Gastrocnemius medialis (tissue), 4 donors: ENCODE results near the gene NAB2. TPM values are rescaled to one million over a fixed set of nuclear protein-coding genes. Genes with fewer than 3 reads are reported as not detected.

Experiments used
- ATAC-seq, 2 donors: fragments of 150-250 bp; one replicate each; pipeline ENCODE4 v1.9.1; 2016
- DNase-seq, 2 donors: peaks; one replicate each; pipeline ENCODE4 v3.0.0-alpha.2; 2019
- H3K27ac ChIP-seq, 4 donors: fragments of 200-600 bp; sonication (generic); 1 replicate in 1 of 4; 2 replicates in 3 of 4; pipeline ENCODE4 v1.5.1; 2016 to 2018; ENCODE audit warnings: mild to moderate bottlenecking in 2 of 4, moderate library complexity in 1 of 4
- H3K27me3 ChIP-seq, 3 donors: fragments of 200-600 bp; sonication (generic) in 2 of 3; 1 replicate in 1 of 3; 2 replicates in 2 of 3; pipeline versions ENCODE4 v1.5.1 to v1.6.0; 2016 to 2019; ENCODE audit warnings: mild to moderate bottlenecking in 1 of 3, moderate library complexity in 1 of 3
- H3K36me3 ChIP-seq, 2 donors: fragments of 200-600 bp; sonication (generic) in 1 of 2; one replicate each; pipeline ENCODE4 v1.5.1; 2017 to 2018
- H3K4me1 ChIP-seq, 2 donors: fragments of 200-600 bp; sonication (generic) in 1 of 2; one replicate each; pipeline ENCODE4 v1.5.1; 2016 to 2017; ENCODE audit warnings: mild to moderate bottlenecking in 2 of 2
- H3K4me3 ChIP-seq, 4 donors: fragments of 200-600 bp; sonication (generic) in 3 of 4; 1 replicate in 1 of 4; 2 replicates in 3 of 4; pipeline ENCODE4 v1.5.1; 2016 to 2019; ENCODE audit warnings: mild to moderate bottlenecking in 2 of 4
- H3K9me3 ChIP-seq, 3 donors: fragments of 200-600 bp; sonication (generic) in 2 of 3; 1 replicate in 1 of 3; 2 replicates in 2 of 3; pipeline ENCODE4 v1.5.1; 2016 to 2019
- POLR2A ChIP-seq, 2 donors: fragments of 450-650 bp; IDR thresholded peaks; one replicate each; pipeline ENCODE4 v1.6.1; 2017; ENCODE audit warnings: antibody characterized with exemption in 2 of 2, mild to moderate bottlenecking in 2 of 2, moderate library complexity in 2 of 2
- in situ Hi-C, 4 donors: fragments of 200-750 bp; cut with MboI; loops; one replicate each; pipeline versions ENCODE4 v1.15.0 to v1.8.0; 2017; ENCODE audit warnings: low sequenced_read_pairs in 4 of 4
- intact Hi-C: fragments of 100-400 bp; cut with DNase I; formaldehyde crosslinking; loops from one replicate; pipeline ENCODE4 v1.15.1; 2023; ENCODE audit warnings: low total_unique reads
- total RNA-seq, 4 donors: library from RNA; depleted of rRNA; stranded (reverse); fragments of >200 nt; gene quantifications; one replicate each; pipeline versions ENCODE4 v1.1.0 to v1.2.3, GENCODE V29; 2016
- TF ChIP-seq, protein P1 (sequence below), 5 experiments: fragments of 450-650 bp in 3 of 5; fragments of 200-600 bp in 2 of 5; sonication (generic) in 2 of 5; IDR thresholded peaks in 4 of 5; conservative IDR thresholded peaks in 1 of 5; 1 replicate in 4 of 5; 2 replicates in 1 of 5; pipeline ENCODE4 v1.5.1; 2016 to 2019; ENCODE audit warnings: antibody characterized with exemption in 5 of 5, mild to moderate bottlenecking in 3 of 5, moderate library complexity in 3 of 5

Gene NAB2
- total RNA-seq, 4 donors from 2014 or later = 4.8 to 9.5 (median 5.5) TPM

DNA sequence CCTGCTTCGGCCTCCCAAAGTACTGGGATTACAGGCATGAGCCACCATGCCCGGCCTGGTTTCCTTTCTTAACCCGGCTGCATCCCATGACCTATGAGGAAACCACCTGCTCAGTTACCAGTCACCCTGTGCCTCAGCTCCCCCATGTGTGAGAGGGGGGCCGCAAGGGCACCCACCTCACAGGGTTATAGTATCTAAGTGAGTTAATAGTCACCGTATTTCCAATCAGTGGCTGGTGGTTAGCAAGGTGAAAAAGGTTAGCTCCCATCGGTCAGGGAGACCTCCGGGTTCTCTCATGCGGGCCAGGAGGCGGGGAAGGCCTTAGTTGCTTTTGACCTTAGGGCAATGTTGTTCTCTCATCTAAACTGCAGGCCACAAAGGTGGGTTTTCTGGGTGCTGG is 46.0 kb downstream of the NAB2 start:
- ATAC-seq = no peak
- no peaks in the 10 kb centered on the region for H3K36me3 ChIP-seq
- H3K9me3 ChIP-seq = no peaks in the 10 kb centered on the region
- no peak overlapping the region for H3K4me3 ChIP-seq
- TF ChIP-seq POLR2A (IDR thresholded peaks at IDR 0.05) = no peak
- TF ChIP-seq, protein P1, sequence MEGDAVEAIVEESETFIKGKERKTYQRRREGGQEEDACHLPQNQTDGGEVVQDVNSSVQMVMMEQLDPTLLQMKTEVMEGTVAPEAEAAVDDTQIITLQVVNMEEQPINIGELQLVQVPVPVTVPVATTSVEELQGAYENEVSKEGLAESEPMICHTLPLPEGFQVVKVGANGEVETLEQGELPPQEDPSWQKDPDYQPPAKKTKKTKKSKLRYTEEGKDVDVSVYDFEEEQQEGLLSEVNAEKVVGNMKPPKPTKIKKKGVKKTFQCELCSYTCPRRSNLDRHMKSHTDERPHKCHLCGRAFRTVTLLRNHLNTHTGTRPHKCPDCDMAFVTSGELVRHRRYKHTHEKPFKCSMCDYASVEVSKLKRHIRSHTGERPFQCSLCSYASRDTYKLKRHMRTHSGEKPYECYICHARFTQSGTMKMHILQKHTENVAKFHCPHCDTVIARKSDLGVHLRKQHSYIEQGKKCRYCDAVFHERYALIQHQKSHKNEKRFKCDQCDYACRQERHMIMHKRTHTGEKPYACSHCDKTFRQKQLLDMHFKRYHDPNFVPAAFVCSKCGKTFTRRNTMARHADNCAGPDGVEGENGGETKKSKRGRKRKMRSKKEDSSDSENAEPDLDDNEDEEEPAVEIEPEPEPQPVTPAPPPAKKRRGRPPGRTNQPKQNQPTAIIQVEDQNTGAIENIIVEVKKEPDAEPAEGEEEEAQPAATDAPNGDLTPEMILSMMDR (IDR thresholded peaks at IDR 0.05 in 4 of 5, conservative IDR thresholded peaks at IDR 0.05 in 1 of 5) = no peak
- in situ Hi-C loops = no loop called here
- H3K27me3 ChIP-seq = no peaks in the 10 kb centered on the region
- H3K4me1 ChIP-seq = peaks cover 25 to 32% of the 10 kb centered on the region in 2 donors
- no peak for DNase-seq
- H3K27ac ChIP-seq = peak overlapping the region; percentile 87 to 94 (median 90)
- intact Hi-C loops = no loop called here

DNA sequence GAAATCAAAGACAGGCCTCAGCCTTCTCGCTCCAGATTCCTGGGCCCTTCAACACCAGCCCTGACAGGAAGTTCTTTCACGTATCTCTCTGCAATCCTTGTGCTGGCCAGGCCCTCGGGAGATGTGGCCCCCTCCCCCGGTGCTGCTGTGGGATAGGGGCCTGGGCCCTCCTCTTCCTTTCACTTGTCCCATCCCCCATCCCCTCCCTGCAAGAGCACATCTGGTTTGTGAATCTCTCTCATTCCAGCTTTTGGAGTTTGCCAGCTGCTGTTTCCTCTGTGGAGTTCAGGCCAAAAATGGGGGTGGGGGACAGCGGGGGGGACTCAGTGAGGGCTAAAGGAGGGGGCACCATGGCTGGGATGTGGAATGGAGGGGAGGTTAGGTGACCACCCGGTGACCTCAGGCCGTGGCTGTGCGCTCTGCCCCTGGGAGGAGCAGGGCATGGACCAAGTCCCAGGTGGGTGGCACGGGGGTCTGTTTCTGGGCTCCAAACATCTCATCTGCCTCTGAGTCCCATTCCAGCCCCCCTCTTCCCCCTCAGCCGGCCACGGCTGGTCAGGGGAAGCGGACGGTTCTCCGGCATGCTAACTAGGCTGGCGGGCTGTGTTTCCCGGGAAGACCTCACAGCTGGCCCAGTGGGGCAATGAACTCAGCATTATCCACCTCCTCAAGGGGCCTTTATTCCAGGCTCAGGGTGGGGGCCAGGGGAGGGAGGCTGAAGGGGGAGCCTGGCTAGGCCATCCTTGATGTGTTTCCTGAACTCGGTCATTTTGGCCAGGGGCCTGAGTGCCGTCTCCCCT is 46.8 kb downstream of the NAB2 start:
- TF ChIP-seq, protein P1 (IDR thresholded peaks at IDR 0.05 in 4 of 5, conservative IDR thresholded peaks at IDR 0.05 in 1 of 5) = no peak
- no peak for TF ChIP-seq POLR2A (IDR thresholded peaks at IDR 0.05)
- H3K4me3 ChIP-seq = peak overlapping the region in 3 of 4 donors; percentile 1 to 15 (median 13)
- intact Hi-C loops = no loop called here
- ATAC-seq (peak in 1 of 2 donors; percentile 51), DNase-seq (peak in 1 of 2 donors; percentile 53)
- H3K4me1 ChIP-seq = peaks cover 25 to 32% of the 10 kb centered on the region in 2 donors
- no peaks in the 10 kb centered on the region for H3K27me3 ChIP-seq
- H3K27ac ChIP-seq = peak overlapping the region; percentile 87 to 94 (median 90)
- no peaks in the 10 kb centered on the region for H3K36me3 ChIP-seq
- in situ Hi-C loops = no loop called here
- no peaks in the 10 kb centered on the region for H3K9me3 ChIP-seq

DNA sequence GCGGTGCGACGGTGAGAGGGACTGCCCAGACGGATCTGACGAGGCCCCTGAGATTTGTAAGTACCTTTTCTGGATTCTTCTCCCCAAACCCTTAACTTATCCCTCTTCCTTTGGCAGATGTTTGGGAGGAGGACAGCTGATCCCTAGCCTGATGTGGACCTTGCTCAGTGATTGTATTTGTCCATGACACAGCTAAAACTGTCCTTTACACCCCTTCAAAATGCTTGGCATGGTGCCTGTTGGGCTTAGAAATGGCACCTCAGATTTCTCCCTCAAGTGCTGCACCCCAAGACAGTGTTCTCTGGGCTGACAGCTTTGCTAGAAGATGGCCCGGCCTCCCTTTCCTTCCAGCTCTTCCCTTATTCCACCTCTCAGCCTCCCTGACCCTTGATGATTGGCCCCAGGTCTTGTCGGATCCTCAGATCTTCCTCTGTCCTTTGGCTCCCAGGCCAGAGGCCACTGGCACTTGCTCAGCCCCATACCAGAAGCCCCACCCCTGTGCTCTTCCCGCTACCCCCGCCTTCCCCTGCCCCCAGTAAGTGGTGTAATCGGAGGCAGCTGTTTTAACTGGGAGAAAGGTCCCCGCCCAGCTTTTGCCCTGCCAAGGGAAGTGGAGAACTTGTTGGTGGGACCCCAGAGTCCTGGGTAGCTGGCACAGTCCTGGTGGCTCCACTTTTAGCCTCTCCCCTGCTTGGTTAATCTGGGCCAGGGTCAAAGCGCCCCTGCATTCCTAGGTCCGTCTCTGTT is 49.8 kb downstream of the NAB2 start:
- H3K4me3 ChIP-seq = no peak overlapping the region
- no peaks in the 10 kb centered on the region for H3K36me3 ChIP-seq
- TF ChIP-seq, protein P1 (IDR thresholded peaks at IDR 0.05 in 4 of 5, conservative IDR thresholded peaks at IDR 0.05 in 1 of 5) = no peak
- no peak for TF ChIP-seq POLR2A (IDR thresholded peaks at IDR 0.05)
- peaks cover 12 to 23% of the 10 kb centered on the region in 2 donors for H3K4me1 ChIP-seq
- in situ Hi-C loops (no loop called here), intact Hi-C loops (no loop called here)
- H3K9me3 ChIP-seq = no peaks in the 10 kb centered on the region
- H3K27ac ChIP-seq = peak overlapping the region; percentile 87 to 94 (median 90)
- H3K27me3 ChIP-seq = no peaks in the 10 kb centered on the region
- ATAC-seq (peak; percentile 43 to 53), DNase-seq (peak; percentile 72 to 84)

DNA sequence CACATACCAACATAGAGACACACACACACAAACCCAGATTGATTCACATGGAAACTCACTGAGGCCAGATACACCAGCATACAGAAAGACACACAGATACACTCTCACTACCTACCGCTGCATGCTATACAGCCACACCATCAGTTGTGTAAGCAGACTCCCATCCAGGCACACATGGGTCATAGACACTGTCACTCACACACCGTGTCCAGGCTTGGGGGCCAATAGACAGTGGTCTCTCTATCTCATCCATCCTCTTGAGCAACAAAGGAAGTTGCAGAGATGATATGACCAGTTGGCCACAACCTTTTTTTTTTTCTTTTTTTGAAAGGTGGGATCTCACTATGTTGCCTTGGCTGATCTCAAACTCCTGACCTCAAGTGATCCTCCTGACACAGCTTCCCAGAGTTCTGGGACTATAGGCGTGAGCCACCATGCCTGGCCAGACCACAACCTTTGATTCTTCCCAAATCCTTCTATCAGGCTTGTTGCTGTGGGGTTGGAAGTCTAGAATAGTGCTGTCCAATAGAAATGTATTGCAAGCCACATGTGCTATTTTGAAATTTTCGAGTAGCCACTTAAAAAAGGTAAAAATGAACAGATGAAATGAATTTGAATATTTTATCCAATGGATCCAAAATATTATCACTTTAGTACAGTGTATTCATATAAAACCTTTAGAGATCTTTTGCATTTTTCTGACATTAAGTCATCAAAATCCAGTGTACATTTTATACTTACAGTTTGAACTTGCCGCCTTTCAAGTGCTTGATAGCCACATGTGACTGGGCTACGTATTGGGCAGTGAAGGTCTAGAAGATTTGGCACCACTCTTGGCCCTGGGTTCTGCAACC is 51.1 kb downstream of the NAB2 start:
- intact Hi-C loops (no loop called here), in situ Hi-C loops (no loop called here)
- DNase-seq (peak in 1 of 2 donors; percentile 14), ATAC-seq (no peak)
- H3K9me3 ChIP-seq = no peaks in the 10 kb centered on the region
- H3K4me1 ChIP-seq = peaks cover 9 to 23% of the 10 kb centered on the region in 2 donors
- no peaks in the 10 kb centered on the region for H3K27me3 ChIP-seq
- peak overlapping the region in 3 of 4 donors; percentile 1 to 89 (median 87) for H3K27ac ChIP-seq
- no peak overlapping the region for H3K4me3 ChIP-seq
- H3K36me3 ChIP-seq = no peaks in the 10 kb centered on the region
- TF ChIP-seq POLR2A (IDR thresholded peaks at IDR 0.05) = no peak
- TF ChIP-seq, protein P1 (IDR thresholded peaks at IDR 0.05 in 4 of 5, conservative IDR thresholded peaks at IDR 0.05 in 1 of 5) = no peak
